IMR-90 (cell line): ENCODE results near the gene MAS1L.

ENCODE experiments used
- CTCF ChIP-seq: conservative IDR thresholded peaks from 2 replicates; pipeline ENCODE4 v1.5.1; 2012; ENCODE audit warnings: mild to moderate bottlenecking, low read depth, low read length, improper control_type of control experiment
- POLR2A ChIP-seq: IDR thresholded peaks from 2 replicates; pipeline ENCODE4 v1.6.1; 2012; ENCODE audit warnings: mild to moderate bottlenecking, low read depth, low read length
- RAD21 ChIP-seq: IDR thresholded peaks from 2 replicates; pipeline ENCODE4 v1.6.1; 2012; ENCODE audit warnings: low read length, improper control_type of control experiment

GRCh38 chr6:29510746-29511300 lies 23.1 kb upstream of the MAS1L start:
- TF ChIP-seq CTCF = no peak
- no peak for TF ChIP-seq POLR2A
- no peak for TF ChIP-seq RAD21
